ENCODE measurements around the gene DMGDH.
A peak's percentile ranks its signal among the peaks of the same experiment; 100 is the strongest.

Gene DMGDH

DNA sequence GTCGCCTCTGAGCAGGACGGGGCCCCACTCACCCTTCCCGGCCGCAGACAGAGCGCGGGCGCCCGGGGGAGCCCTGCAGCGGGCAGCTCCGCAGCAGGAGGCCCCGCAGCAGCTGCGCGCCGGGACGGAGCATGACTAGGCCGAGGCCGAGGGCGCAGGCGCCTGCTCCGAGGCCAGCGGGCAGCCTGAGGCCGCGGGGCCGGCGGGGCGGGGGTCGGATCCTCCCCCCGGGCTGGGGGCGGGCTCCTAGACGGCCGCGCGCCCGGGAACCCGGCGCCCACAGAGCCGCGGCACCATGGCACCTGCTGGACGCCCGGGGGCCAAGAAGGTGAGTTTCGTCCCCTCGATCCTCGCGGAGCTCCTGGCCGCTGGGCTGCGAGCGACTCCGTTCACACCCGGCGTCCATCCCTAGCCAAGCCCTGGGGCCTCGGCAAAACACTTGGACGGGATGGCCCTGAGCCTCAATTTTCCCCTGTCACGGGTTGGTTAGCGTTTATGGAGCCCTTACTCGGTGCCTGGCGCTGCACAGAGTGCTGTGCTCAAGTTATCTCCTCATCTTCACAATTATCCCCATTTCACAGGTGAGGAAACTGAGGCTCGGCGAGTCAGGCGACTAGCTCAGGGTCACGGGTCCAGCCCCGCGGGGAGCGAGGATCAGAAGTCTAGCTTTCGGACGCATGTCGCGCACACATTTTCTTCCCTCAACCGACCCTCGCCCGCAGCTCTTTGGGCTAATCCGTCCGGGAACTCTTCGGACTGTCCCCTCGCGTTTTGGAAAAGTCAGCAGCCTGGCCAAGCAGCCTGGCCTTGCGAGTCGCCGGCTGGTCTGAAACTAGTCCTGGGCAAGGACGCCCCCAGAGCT, at the start of gene DMGDH, which contains the start of gene BHMT2:
Gene DMGDH (minus strand): TSS at position 187 of the 862 bp plus-strand sequence. CDS start 54 bp downstream, at position 133.
Gene BHMT2 (plus strand): TSS at position 280 of the 862 bp plus-strand sequence. CDS start 16 bp downstream, at position 296.
- DNase-seq, result peak in 9 of 51 donors; percentile 2 to 33 (median 13)

DNA sequence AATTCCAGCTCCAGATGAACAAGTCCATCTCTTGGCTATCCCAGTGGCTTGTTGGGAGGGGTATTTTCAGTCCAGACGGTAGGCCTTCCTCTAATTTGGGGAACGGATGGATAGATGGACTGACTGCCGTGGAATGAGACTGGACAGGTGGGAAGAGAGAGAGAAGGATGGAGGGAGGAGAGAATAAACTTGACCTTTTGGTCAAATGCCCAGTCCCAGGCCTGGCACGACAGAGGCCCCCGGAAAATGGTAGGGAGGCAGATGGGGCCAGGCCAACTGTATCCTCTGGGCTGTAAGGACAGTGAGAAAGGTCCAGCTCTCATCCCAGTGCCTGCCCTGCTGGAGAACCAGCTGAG, 43.2 kb upstream of the DMGDH start:
- DNase-seq, result no peak

DNA sequence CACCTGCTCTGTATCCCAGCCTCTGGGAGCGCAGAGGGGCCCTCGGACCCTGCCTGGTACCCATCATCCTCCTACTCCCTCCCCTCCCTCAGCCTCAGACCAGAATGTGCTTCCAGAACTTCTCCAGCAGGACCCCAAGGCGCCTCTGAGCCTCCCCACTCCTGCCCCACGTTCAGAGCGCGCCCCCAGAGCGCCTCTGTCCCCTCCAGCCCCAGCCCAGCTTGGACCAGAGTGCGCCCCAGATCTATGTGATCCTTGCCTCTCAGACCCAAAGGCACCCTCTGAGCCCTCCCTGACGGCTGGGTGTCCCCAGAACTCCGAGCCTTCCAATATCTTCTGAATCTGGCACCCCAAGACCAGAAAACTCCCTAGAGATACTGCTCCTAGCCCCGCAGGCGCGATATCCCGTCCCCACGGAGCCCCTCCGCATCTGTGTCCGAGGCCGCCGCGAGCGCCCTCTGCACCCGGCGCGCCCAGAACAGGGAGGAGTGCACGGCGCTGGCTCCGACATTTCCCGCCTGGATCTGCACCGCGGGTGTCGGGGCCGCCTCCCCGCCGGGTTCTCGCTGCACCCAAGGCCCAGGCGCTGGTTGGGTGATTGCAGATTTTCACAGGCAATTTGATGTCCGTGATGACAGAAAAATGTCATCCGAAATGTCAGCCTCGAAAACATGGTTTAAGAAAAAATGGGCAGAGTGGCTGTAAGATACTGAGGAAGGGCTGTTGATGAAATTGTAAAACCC, 42.7 kb upstream of the DMGDH start:
- no peak for DNase-seq

DNA sequence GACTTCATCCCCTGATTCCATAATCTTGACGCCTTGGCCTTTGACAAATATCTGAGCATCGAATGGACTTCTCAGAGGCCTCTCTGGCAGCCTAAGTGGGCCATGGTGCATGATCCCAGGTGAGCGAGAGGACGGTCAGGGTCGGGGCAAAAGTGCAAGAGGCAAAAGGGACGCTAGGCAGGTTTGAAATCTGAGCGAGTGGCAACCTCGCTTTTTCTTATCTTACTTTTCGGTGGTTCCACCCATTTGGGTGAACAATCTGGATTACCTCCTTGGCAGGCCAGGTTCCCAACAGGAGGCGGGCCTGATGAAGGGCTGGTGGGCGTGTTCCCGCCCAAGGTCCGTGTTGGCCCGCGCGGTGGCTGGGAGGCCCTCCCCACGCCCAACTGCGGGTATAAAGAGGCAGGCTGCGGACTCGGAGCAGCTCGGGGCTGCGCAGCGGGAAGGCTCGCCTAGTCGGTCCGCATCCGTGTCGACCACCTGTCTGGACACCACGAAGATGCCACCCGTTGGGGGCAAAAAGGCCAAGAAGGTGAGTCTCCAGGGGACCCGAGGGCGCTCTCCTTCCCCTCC, 42.0 kb upstream of the DMGDH start, which contains the start of gene BHMT:
Gene BHMT (plus strand): TSS at position 423 of the 573 bp plus-strand sequence. CDS start 77 bp downstream, at position 500.
- no peak for DNase-seq

DNA sequence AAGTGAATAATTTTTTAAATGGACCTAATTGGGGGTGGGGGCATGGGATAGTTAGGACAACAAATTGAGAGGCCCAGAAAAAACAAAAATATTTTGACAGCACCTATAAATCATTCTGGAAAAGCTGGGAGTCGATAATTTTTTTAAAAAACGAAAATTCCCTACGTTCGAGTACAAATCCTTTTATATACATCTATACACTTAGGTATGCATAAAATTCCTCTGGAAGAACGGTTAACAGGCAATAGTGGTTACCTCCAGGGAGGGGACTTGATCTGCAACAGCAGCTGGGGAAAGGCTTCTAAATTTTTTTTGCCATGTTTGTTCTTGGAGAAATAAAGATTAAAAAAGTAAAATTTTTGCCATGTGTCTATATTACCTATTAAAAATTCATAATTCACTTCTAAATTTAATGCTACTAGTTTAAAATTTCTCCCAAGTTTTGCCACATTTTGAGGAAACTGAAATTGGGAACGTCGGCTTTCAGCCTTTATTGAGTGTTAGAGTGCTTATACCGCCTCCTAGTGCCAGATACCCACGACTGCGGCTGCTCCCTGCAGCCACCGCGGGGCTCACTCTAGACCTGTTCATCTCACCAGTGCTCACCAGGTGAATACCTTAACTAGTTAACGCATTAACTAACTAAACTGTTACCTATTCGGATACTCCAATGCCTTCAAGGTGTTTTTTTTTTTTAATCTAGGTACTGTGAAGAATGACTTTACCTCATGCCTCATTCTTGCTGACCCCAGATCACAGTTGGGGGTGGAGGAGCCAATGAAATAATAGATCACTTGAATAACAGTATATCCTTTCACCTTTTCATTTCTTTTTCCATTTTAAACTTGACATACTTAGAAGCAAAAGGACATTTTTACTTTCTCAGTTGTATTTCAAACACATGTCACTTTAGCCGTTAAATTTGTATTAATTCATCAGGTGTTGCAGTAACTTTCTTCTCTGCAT, 40.3 kb upstream of the DMGDH start:
- DNase-seq, result no peak

DNA sequence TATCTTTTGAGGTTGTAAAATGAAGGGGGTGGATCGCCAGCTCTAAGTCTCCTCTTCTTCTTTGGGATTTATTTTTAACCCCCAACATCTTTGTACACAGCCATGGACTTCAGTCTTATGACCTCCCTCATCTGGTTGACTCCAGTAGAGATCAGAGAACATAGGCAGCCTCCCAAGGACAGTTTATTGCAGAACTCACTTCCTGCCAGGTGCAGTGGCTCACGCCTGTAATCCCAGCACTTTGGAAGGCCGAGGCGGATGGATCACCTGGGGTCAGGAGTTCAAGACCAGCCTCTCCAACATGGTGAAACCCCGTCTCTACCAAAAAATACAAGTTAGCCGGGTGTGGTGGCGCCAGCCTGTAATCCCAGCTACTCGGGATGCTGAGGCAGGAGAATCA, 39.3 kb upstream of the DMGDH start:
- DNase-seq, result no peak

DNA sequence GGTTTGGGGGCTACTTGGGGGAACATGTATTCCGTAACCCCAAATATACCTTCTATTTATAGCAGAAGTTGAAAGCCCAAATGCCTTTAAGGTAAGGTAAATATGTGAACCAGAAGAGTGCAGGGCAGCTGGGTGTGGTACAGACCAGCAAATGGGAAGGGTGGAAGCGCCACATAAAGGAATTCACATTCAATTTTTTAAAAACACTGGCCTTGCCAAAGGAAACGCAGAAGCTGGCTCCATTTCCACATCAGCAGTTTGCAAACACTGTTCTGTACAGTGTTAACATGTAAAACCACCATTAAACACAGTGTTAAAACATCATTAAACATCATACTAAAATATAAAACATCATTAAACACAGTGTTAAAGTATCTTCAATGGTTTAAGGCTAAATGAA, 38.6 kb upstream of the DMGDH start:
- DNase-seq, result no peak

DNA sequence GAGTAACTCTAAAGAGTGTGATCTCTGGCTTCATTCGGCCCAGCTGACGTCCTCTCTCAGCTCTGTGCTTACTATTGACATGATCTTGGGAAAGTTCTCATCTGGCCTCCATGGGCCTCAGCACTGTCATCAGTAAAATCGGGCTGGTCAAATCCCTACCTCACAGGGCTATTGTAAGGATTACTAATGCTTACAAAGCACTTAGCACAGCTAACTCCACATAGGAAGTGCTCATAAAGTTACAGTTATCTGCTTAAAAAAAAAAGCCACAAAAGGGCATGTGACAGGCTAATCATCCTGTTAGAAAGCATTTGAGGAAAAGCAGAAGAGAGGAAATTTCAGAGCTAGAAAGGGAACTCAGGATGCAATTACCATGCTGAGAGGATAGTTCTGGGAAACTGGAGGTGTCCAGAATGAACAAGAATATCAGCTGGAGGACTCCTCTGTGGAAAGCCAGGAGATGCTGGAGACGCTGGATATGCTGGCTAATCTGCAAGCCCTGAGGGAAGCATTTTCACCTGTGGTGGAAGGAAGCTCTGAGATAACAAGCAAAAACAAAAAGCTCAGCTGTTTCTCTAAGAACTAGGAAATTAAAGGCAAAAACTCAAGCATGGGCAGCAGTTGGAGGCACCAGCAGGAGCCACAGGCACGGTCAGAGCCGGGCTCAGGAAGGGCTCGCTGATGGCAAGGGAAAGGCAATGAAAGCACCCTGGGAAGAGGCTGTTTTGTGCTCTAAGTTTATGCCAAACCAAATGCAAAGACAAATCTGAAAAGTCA, 37.7 kb upstream of the DMGDH start:
- no peak for DNase-seq

DNA sequence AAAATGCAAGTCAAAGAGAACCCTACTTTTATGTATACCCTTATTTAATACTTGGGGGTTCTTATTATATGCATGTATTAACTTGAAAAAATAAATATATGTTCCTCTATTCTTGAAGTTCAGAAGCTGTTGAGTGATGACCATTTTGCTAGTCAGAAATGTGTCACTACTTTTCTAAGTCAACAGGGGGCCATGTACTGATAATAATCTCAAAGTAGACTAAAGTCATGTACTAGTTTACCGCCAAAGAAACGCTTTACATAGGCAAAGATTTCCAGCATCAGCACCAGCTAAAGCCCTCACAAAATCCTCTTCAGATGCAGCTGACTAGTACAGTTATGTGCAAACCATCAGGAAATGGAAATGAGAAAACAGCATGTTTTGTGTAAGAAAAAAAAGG, 36.4 kb upstream of the DMGDH start:
- DNase-seq, result no peak

DNA sequence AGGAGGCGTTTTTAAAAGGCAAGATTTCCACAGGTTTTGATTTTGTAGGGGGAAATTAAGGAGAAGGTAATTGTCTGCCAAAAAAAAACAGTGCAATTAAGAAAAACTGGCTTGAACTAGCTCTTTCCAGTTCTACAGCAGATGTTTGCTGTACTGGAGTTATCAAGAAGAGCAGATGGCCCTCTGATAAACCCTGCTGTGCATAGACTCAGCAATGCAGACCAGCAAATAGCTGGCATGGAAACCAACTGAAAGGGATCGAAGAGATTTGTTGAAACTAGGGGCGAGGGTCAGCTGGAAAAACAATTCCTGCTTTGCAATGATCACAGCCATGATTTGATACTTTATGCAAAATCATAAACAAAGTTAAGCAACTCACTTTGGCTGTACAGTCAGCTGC, 24.3 kb upstream of the DMGDH start:
- DNase-seq, result no peak

DNA sequence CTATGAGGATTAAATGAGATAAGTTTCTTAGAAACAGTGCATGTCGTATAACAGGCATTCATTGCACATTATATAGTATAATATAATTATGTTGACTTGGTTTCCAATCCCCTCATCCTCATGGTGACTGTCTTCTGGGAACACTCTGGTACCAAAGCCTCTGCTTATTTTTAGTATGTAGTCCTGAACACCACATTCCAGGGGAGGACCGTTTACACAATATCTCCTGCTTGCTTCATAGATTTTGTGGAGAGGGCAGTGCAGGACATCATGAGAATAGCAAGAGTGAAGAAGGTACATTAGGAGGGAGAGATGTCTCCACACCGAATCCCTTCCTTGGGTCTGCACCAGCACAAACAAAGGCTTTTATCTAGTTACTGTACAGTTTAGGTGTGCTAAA, 21.6 kb upstream of the DMGDH start:
- no peak for DNase-seq

DNA sequence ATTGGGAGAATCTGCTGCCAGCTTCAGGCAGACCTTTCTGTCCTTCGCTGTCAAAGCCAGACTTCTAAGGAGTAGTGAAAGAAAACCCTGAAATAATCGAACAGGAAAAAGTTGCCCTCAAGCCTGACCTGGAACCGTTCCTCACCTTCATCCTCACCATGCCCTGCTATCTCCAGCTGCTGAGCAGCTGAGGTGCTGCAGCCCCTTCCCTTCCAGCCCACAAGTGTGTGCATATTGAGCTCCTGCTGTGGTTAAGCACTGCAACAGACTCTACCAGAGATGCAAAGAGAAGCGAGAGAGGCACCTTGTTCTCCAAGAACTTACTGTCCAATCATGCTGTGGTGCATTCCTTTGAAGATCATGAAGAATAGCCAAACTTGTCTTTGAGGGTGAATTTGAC, 19.0 kb upstream of the DMGDH start:
- no peak for DNase-seq

DNA sequence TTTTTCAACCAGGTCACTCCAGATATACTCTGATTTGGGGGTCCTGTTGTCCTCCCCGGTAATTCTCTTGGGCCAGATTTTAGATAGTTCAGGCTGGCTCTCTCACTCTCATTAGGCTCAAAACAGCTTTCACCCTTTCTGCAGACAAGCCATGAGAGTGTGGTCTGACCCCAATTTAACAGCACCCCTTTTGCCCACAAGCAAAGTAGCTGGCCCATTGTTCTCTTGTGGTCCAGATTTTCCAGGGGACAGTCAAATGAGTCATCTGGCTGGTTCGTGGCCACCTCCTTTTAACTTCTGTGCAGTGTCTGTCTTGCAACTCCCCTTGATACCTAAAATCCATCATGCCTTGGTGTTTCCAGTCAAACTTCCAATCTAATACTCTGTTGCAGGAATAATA, 16.6 kb upstream of the DMGDH start:
- DNase-seq, result no peak

DNA sequence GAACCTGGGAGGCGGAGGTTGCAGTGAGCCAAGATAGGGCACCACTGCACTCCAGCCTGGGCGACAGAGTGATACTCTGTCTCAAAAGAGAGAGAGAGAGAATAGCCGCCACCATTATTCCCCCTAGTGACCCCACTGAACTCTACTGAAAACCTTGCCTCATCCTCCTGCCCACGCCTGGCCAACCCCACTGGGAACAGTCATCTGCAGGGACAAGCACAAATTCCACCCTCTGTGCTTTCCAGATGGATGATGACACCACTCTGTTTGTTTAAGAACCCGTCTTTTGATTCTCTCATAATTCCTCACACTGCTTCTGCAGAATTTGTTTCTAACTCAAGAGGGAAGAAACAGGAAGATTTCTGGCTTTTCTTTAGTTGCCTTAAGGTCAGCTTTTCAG, 12.3 kb upstream of the DMGDH start:
- DNase-seq, result no peak

DNA sequence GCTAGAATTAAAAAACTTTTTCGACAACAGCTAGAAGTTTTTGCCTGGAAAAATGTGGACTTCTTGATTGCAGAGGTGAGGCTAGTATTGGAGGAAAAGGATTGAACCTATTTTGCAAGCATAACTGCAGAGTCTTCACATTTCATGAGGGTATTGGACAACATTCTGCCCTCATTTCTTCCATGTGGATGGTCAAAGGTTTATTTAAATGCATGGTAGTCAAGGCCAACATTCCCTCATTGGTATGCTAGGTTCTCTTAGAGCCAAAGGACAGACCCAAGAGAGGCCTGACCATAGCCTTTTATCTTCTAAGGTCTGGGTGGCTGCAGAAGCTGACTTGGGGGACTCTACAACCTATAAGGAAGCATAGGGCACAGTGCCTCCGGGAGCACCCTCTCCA, 11.3 kb upstream of the DMGDH start:
- DNase-seq, result no peak

DNA sequence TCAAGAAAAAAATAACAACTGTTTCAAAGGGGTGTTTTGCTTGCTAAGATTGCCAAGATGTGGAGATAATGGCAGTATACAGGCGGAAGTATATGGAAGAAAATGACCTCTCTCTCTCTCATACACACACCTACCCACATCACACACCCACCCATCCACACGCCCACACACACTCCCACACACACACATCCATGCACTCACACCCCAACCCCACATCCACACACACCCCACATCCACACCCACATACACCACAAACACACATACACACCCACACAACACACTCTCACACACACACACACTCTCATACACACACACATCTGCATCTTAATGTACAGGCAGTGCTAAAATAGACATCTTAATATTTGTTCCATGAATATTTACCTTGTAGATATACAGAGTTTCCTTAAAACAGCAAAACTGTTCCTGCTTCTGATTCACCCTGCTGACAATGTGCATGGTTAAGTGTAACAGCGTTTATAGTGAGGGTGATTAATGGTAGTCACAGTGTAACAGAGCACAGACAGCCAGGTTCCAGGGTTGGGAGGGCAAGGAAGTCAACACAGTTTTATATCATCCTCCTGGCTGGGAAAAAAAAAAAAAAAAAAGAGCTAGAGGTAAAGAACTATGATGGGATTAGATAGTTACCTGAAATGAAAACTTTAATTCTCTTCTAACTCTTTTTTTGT, 8.3 kb upstream of the DMGDH start:
- no peak for DNase-seq

DNA sequence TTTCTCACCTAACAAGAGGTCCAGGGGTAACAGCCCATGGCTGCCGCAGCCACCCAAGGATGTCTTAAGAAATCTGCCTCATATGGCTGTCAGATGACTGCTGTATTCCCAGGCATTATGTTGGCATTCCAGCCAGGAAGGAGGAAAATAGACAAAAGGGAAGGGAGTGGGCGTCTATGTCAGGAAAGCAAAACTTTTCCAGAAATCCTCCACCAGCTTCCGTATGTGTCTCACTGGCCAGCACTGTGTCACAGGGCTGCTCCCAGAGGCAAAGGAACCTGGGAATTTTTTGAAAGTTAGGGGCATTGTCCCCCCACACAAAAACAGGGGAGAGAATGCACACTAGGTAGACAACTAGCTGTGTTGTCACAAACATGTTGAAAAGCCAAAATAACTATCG, 7.3 kb upstream of the DMGDH start:
- DNase-seq, result no peak

DNA sequence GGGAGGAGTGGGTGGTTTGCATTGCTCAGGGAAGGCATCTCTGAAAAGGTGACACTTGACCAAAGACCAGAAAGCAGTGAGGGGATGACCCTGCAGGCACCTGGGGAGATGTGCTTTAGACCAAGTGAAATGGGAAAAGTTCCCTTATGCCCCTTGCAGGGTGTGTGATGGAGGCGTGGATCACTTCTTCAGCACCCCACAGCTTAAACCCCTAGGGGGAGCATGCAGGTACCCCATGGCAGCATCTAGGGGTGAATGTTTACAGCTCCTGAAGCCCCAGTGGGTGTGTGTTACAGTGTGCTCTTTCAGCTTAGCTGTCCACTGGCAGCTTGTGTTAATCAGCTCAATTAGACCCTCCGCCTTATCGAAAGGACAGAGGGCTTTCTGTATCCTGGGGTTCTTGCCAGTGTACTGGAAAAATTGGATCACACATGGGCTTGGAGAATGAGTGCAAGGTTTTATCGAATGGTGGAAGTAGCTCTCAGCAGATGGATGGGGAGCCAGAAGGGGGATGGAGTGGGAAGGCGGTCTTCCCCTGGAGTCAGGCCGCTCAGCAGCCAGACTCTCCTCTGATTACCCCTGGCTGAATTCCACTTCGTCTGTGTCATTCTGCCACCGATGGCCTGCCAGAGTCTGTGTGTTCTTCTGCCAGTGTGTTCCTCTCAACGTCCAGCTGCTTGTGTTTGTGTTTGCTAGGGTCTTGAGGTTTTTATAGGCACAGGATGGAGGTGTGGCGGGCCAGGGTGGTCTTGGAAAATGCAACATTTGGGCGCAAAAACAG, 6.4 kb upstream of the DMGDH start:
- DNase-seq, result no peak

DNA sequence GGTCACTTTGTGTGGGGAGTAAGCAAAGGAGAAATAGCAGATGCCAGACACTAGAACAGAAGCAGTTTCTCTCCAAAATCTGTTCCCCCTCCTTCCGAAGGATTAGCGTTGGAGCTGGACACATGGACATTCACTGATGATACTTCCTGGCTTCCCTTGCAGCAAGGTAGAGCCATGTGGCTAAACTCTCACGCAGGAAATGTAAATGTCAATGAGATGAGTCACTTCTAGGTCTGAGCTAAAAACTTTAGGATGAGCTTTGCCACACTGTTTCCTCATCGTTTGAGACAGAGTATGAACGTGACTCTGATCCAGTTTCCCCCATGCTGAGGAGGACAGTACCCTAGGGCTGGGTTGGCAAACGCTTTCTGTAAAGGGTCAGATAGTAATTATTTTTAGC, 5.2 kb upstream of the DMGDH start:
- no peak for DNase-seq
